Measurements from ENCODE around the gene KIF13A.

Gene KIF13A

GRCh38 chr6:17974570-17975368 is 12.7 kb downstream of the KIF13A start:
- intact Hi-C loops (cut with DNase I), result no loop called here

GRCh38 chr6:17972978-17973622 is 14.3 kb downstream of the KIF13A start:
- no peak for DNase-seq
- intact Hi-C loops (cut with DNase I), result no loop called here

More at GRCh38 chr6:17974570-17975368, 12.7 kb downstream of the KIF13A start:
- no peak for DNase-seq

GRCh38 chr6:17972074-17972952 is 15.1 kb downstream of the KIF13A start:
- intact Hi-C loops (cut with DNase I), result no loop called here
- DNase-seq, result no peak

GRCh38 chr6:17971128-17972073 is 16.0 kb downstream of the KIF13A start:
- intact Hi-C loops (cut with DNase I), result no loop called here
- DNase-seq, result no peak

- intact Hi-C loops (cut with DNase I), result no loop called here
- no peak for DNase-seq
These were observed 18.6 kb downstream of the KIF13A start for GRCh38 chr6:17968876-17969275.

- intact Hi-C loops (cut with DNase I), result no loop called here
- DNase-seq, result no peak
These were observed 19.5 kb downstream of the KIF13A start for GRCh38 chr6:17967668-17968518.

- no peak for DNase-seq
These were observed 21.0 kb downstream of the KIF13A start for GRCh38 chr6:17966451-17966850.

GRCh38 chr6:17965397-17965796 is 22.0 kb downstream of the KIF13A start:
- intact Hi-C loops (cut with DNase I), result no loop called here
- no peak for DNase-seq

More at GRCh38 chr6:17966451-17966850, 21.0 kb downstream of the KIF13A start:
- intact Hi-C loops (cut with DNase I), result no loop called here

- intact Hi-C loops (cut with DNase I), result no loop called here
These were observed 22.8 kb downstream of the KIF13A start for GRCh38 chr6:17964633-17965032.

GRCh38 chr6:17962436-17963031 is 24.9 kb downstream of the KIF13A start:
- peak in 14 of 42 donors; percentile 6 to 63 (median 22) for DNase-seq
- intact Hi-C loops (cut with DNase I), result no loop called here

More at GRCh38 chr6:17964633-17965032, 22.8 kb downstream of the KIF13A start:
- no peak for DNase-seq

GRCh38 chr6:17959302-17959701 is 28.1 kb downstream of the KIF13A start:
- intact Hi-C loops (cut with DNase I), result no loop called here
- DNase-seq, result no peak

GRCh38 chr6:17957904-17958620 is 29.4 kb downstream of the KIF13A start:
- intact Hi-C loops (cut with DNase I), result no loop called here
- DNase-seq, result no peak

- peak in 3 of 42 donors; percentile 8 to 32 (median 21) for DNase-seq
- intact Hi-C loops (cut with DNase I), result no loop called here
These were observed 29.9 kb downstream of the KIF13A start for GRCh38 chr6:17957498-17957897.

GRCh38 chr6:17957086-17957485 is 30.3 kb downstream of the KIF13A start:
- no peak for DNase-seq
- intact Hi-C loops (cut with DNase I), result no loop called here

- intact Hi-C loops (cut with DNase I), result no loop called here
- no peak for DNase-seq
These were observed 37.3 kb downstream of the KIF13A start for GRCh38 chr6:17950095-17950494.

- intact Hi-C loops (cut with DNase I), result no loop called here
- no peak for DNase-seq
These were observed 38.3 kb downstream of the KIF13A start for GRCh38 chr6:17949168-17949567.

GRCh38 chr6:17948725-17949124 is 38.7 kb downstream of the KIF13A start:
- intact Hi-C loops (cut with DNase I), result no loop called here
- DNase-seq, result no peak
